Measurements from ENCODE around the gene RLIM.

RLIM gene

DNA sequence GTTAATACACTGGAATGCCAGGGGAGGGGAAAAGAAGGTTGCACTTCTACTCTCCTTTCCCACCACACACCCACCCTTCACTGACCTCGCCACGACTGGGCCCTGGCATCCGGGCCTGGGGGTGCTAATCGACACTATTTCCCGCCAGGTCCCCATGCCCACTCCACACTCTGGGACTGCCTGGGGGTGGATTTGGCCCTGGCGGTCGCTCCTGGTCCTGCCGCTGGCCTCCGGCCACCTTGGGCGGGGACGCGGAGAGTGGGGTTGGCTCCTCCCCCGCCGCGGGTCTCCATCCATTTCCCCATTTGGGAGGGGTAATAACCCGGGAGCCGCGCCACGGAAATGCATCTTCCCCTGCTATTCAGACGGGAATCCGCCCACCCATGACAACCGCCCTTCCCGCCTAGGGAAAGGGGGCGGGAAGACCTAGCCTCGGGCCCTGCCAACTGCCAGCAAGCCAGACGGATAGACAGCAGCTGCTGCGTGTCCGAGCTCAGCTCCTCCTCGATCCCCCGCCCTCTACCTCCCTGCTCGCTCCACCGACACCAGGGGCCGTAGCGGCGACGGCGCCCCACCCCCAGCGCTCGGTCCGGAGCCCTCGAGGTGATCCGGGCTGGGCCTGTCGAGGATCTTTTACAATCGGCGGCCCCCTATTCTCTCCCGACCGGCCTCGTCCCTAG is 78.1 kb downstream of the RLIM start:
- peak; percentile 41 for DNase-seq

DNA sequence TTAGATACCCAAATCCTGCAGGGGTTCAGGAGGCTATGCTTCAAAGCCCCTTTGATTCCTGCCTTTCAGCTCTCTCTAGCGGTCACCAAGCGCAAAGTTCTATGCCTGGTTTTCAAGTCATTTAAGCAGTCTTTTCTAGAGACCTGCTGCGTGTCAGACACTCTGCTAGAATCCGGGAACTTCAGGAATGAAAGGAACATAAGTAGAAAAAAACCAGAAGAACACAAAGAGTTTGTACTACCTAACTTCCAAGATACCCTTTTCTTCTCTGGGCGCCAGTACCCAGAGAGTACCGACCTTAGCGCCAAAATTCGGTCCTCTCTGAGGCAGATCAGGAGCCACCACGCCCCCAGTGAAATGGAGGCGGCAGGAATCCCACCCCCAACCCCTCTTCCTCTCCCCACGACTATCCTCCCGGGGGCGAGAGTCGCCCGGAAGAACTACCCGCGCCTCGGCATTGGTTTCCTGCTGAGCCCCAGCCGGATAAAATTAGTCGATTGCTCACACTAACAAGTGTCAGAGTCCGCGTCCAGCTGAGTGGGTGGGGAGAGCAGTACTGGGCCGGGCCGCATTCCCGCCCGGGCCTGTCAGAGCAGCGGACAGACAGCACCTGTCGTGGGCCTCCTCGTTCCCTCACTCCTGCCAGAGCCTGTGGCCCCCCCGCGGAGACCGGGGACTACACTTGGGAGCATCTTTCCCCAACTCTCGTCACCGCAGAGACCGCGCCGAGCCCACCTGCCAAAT is 78.8 kb downstream of the RLIM start:
- DNase-seq: peak; percentile 56
